Measurements from ENCODE around the gene GID8. TPM values are rescaled to one million over a fixed set of nuclear protein-coding genes. Genes with fewer than 3 reads are reported as not detected.

The GID8 gene
- total RNA-seq, 1 experiment from 2014 or later: 35.6 TPM

GRCh38 chr20:62943396-62943795 is 5.4 kb downstream of the GID8 start (continued):
- TF ChIP-seq CTCF (IDR thresholded peaks at IDR 0.05 in 2 of 3, conservative IDR thresholded peaks at IDR 0.05 in 1 of 3; ENCODE audit: borderline replicate concordance in 1 of 3, insufficient read depth in 1 of 3, low read depth in 2 of 3, low read length in 2 of 3) (no peak), EZH2phosphoT487 (IDR thresholded peaks at IDR 0.05; ENCODE audit: borderline replicate concordance) (no peak), SRF (IDR thresholded peaks at IDR 0.05; ENCODE audit: low read depth) (no peak), MAX (IDR thresholded peaks at IDR 0.05) (no peak)

GRCh38 chr20:62944184-62944583 is 6.2 kb downstream of the GID8 start:
- Histone ChIP-seq H3K27me3 (ENCODE audit: insufficient read depth, low read length) (no peaks in the 10 kb centered on the region), H3K4me2 (ENCODE audit: low read length) (no peak overlapping the region), H3K27ac (ENCODE audit: low read depth, low read length) (no peak overlapping the region), H3K4me3 (replicated peaks in 1 of 2; ENCODE audit: low read depth in 1 of 2, low read length in 2 of 2) (no peak overlapping the region), H4K20me1 (ENCODE audit: insufficient read depth) (no peaks in the 10 kb centered on the region), H3K4me1 (ENCODE audit: control insufficient read depth in 1 of 2, insufficient read depth in 2 of 2, low read length in 2 of 2) (peaks cover 5 to 6% of the 10 kb centered on the region in 2 experiments; a peak in 3 of 4 replicates), H3K9ac (ENCODE audit: low read length) (no peak overlapping the region), H3K36me3 (ENCODE audit: control insufficient read depth in 1 of 2, insufficient read depth in 2 of 2, low read length in 2 of 2) (peaks cover 49 to 52% of the 10 kb centered on the region in 2 experiments), H3K9me2 (ENCODE audit: insufficient read depth) (no peaks in the 10 kb centered on the region), H2AFZ (ENCODE audit: low read depth, low read length, poor library complexity, severe bottlenecking) (no peak overlapping the region), H3K79me2 (ENCODE audit: insufficient read depth, low read length) (peaks cover 44% of the 10 kb centered on the region), H3K9me3 (ENCODE audit: control insufficient read depth in 1 of 2, insufficient read depth in 1 of 2, low read depth in 1 of 2, low read length in 2 of 2) (peaks cover 0 to 5% of the 10 kb centered on the region in 2 experiments; a peak in 1 of 4 replicates)
- no peak for DNase-seq (ENCODE audit: low read depth, low spot score)
- CTCF ChIA-PET: no interaction called here
- no TSS peak for BruUV-seq (replicated peaks)
- POLR2A ChIA-PET: no interaction called here
- TF ChIP-seq EZH2phosphoT487 (IDR thresholded peaks at IDR 0.05; ENCODE audit: borderline replicate concordance) (no peak), ZNF274 (IDR thresholded peaks at IDR 0.05; ENCODE audit: low read depth, low read length) (no peak), SP1 (IDR thresholded peaks at IDR 0.05; ENCODE audit: low read depth) (no peak), CBX3 (IDR thresholded peaks at IDR 0.05; ENCODE audit: low read depth) (no peak), ATF3 (IDR thresholded peaks at IDR 0.05) (no peak)
- intact Hi-C loops (cut with micrococcal nuclease): no loop called here
- RAD21 ChIA-PET (ENCODE audit: low non-redundant PET in 1 of 2, low total read pairs in 2 of 2, uncharacterized antibody in 2 of 2, unreplicated experiment in 2 of 2): no interaction called here
- no peak for ATAC-seq
